Left lobe of liver (tissue), 2 donors: ENCODE results near the gene CEP76. TPM values are rescaled to one million over a fixed set of nuclear protein-coding genes. Genes with fewer than 3 reads are reported as not detected.

Experiments
- ATAC-seq: fragments of 200-7000 bp; cut with Tn5 transposase; one replicate; pipeline ENCODE4 v1.9.1; 2020; ENCODE audit warnings: mild to moderate bottlenecking, moderate library complexity
- DNase-seq: peaks from one replicate; pipeline ENCODE4 v3.0.0-alpha.2; 2020; ENCODE audit warnings: low spot score
- total RNA-seq: library from RNA; stranded (reverse); gene quantifications from one replicate; pipeline ENCODE4 v1.2.1, GENCODE V29; 2021
- donor health status: DM: no; HTN: no; CAD: no; lungs with moderate emphysema.
- donor health status: DM: no; HTN: yes; CAD: no.

The CEP76 gene
- 6.5 TPM for total RNA-seq

GRCh38 chr18:12702221-12703095 is at the start of gene CEP76, which contains the start of gene PSMG2:
TSS of gene CEP76 (minus strand) at chr18:12702723. CDS start at chr18:12702548, 175 bp downstream.
TSS of gene PSMG2 (plus strand) at chr18:12703042. CDS start at chr18:12703108, 66 bp downstream.
- DNase-seq (peak; percentile 90), ATAC-seq (peak; percentile 94)

DNA sequence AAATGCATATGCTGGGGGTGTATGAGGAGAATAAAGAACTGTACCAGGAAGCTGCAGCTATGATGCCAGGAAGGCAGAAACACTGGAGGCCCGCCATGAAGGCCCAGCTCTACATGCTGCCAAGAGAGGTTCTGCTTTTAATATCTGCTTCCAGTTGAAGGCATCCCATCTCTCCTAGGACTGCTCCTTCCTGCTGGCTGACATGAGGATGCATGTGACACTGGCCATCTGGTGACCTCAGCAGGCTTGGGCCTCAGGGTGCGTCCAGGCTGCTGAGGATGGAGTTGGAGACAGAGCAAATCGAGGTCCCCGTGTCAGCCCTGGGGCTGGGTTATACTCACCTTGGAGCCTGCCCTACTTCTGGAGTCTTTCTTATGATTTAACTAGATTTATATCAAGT is 49.4 kb upstream of the CEP76 start:
- no peak for ATAC-seq
- no peak for DNase-seq

DNA sequence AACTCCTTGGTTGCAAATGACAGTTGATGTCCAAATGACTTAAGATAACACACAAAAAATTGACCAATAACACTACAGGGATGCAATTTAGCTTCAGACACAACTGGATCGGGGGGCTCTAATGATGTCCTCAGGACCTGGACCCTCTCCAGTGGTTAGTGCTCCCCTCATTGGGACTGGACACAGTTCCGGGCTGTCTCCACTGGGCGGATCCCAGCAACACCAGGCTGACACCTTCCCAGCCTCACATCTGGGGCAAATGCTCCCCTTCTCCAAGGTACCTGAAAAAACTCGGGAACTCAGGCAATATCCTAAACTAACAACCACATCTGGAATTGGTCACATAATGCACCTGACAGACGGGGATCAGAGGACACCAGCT is 49.0 kb upstream of the CEP76 start:
- ATAC-seq (no peak), DNase-seq (no peak)

DNA sequence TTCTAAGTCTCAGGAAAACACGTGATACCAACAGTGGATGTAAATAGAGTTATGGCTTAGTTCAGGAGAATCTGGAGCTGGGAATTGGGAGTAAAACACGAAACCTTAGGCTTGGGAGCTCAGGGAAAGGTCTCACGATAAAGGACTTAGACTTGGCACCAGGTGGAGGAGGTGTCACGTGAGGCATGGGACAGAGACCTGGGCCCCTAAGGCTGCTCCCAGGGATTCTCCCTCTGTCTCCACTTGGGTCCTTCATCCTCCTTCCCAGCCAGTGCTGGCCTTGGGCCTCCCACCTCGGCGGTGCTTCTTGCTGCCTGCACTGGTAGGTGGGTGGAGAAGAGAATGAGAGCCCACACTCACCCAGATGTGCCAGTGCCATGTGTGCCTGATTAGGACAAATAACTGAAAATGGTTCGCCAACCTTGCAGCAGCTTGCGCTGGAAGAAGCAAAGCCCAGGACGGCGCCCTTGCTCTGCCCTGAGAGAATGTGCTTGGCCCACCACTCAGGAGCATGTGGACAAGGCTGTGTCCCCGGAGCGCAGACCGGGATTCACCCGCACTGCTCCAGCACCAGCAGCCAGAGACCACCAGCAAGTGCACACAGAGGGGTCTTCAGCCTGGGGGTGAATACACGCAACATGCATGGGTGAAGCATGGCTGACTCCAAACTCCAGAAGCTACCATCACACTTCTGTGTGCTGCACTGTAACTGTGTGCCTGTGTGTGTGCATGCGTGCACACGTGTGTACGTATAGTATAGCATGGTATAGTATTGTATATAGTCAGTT is 48.4 kb upstream of the CEP76 start:
- DNase-seq (no peak), ATAC-seq (no peak)

DNA sequence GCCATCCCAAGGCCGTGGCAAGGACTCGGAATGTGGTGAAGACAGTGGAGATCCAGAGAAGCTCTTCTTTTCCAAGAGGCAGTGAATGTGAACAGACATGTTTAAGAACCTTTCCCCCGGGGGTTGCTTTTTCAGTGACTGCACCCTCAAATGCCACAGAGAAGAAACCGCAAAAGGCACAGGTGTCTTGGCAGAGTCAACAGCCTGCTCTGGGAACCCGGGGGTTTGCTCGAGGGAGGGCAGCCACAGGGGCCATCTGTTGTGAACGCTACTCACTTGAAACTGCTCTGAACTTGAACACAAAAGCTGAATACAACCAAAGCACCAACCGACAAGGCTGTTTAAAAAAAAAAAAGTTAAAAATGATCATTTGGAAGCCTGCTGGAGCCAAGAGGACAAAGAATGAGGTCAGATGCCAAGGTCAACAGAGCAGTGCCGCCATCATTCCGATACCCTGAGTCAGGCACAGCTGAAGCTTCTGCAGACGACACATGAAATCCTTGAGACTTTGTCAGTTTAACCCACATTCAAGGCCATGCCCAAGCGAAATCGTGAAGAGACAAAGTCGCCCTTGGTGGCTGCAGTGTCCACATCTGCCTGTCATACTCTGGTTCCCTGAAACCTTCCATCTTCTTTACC is 47.7 kb upstream of the CEP76 start:
- DNase-seq (no peak), ATAC-seq (no peak)

DNA sequence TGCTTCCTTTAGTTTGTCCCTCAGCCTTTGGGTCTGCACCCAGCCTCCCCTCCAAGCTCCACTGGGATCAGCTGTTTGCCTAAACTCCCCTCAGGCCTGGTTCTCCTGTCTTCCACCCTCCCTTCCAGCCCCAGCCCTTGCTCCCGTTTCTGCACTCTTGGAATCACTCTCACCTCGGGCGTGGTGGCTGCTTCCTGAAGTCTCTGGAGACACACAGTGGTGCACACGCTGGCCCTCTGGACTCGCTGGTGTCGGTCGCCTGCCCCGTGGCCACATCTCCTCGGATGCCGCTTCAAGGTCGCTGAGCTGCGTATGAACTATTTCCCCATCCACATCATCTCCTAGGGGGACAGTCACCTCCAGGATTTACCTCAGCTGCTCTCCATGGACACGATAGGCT is 46.6 kb upstream of the CEP76 start:
- no peak for ATAC-seq
- DNase-seq, result peak; percentile 18

- no peak for ATAC-seq
- DNase-seq, result no peak
Measured at GRCh38 chr18:12748671-12749070, 46.1 kb upstream of the CEP76 start.

GRCh38 chr18:12747530-12748315 is 45.2 kb upstream of the CEP76 start:
- ATAC-seq (no peak), DNase-seq (peak; percentile 5)

- no peak for ATAC-seq
- no peak for DNase-seq
Measured at GRCh38 chr18:12745095-12745795, 42.7 kb upstream of the CEP76 start.

- ATAC-seq, result peak; percentile 88
- no peak for DNase-seq
Measured at GRCh38 chr18:12744103-12744502, 41.6 kb upstream of the CEP76 start.

DNA sequence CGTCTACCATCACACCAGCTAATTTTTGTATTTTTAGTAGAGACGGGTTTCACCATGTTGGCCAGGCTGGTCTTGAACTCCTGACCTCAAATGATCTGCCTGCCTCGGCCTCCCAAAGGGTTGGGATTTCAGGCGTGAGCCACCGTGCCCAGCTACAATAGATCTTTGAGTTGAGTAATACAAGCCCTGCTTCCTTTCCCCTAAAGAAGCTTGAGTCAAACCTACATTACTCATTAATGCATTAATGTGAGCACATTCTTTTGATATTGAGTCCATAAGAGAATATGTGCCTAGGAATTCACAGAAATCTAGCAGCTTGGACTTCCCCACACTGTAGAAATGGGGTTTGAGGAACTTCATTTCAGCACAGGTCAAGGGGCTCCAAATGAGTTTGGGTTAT is 39.9 kb upstream of the CEP76 start:
- DNase-seq, result no peak
- ATAC-seq, result no peak

DNA sequence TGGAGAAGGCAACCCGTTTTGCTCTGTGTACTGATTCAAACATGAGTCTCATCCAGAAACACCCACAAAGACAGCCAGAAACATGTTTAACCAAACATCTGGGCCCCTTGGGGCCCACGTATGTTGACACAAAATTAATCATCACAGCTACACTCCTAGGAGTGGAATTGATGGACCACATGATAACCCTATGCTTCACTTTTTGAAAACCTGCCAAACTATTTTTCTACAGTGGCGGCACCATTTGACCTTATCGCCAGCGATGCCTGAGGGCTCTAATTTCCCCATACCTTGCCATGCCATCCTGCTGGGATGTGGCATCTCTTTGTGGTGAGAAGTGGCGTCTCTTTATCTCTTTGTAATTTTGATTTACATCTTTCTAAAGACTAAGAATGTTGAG is 38.8 kb upstream of the CEP76 start:
- DNase-seq (no peak), ATAC-seq (no peak)

- DNase-seq, result no peak
- no peak for ATAC-seq
Measured at GRCh38 chr18:12737243-12737902, 34.9 kb upstream of the CEP76 start.

- ATAC-seq (peak; percentile 97), DNase-seq (no peak)
Measured at GRCh38 chr18:12726774-12727550, 24.4 kb upstream of the CEP76 start.

DNA sequence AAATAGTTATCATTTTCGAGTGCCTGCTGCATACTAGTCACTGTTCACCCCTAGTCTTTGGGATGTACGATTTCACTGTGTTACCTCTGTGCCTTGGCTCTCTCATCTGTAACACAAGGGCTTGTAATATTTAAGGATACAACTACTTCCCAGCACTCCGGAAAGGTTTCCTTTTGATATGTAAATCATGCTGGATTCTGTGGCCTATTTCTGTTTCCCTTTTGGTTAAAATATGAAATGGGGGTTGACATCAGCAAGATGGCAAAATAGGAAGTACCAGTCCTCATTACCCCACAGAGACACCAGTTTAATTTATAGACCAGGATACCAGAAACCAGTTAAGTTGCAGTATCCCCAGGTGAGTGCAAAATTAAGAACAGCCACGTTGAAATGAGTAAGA is 23.8 kb upstream of the CEP76 start:
- no peak for ATAC-seq
- no peak for DNase-seq

DNA sequence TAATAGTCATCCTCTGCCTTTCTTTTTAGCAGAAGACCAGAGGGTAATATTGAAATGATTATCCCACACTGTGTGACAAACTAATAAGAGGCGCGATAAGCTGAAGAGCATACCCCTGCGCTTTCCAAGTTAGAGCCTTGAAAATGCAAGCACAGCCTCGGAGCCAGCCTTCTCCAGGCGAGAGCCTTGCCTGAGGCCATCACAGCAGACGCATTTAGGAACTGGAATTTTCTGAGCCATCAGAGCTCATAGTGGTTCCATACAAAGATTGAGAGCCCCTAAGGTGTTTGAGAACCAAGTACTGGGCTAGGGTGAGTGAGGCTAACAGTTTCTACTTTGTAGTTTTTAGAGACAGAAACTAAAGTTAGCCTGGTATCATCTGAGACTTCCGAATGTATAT is 20.2 kb upstream of the CEP76 start:
- ATAC-seq (no peak), DNase-seq (no peak)

- DNase-seq (no peak), ATAC-seq (no peak)
Measured at GRCh38 chr18:12721495-12722275, 19.2 kb upstream of the CEP76 start.

DNA sequence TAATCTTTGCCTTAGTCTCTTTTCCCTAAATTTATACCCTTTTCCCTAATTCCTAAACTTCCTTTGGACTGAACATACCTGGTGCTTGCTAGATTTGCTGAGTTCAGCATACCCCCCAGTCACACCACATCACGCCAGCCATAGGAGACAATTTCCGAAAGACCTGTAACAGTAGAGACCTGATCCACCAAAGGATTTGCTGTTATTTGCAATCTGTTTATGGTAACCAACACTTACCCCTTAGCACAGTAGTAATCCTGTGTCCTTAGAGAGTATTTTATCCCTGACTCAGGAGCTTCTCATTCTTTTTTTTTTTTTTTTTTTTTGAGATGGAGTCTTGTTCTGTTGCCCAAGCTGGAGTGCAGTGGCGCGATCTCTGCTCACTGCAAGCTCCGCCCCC is 8.9 kb upstream of the CEP76 start:
- no peak for ATAC-seq
- DNase-seq, result no peak
